ENCODE measurements around the gene MRC2.

- TF ChIP-seq, protein P1, sequence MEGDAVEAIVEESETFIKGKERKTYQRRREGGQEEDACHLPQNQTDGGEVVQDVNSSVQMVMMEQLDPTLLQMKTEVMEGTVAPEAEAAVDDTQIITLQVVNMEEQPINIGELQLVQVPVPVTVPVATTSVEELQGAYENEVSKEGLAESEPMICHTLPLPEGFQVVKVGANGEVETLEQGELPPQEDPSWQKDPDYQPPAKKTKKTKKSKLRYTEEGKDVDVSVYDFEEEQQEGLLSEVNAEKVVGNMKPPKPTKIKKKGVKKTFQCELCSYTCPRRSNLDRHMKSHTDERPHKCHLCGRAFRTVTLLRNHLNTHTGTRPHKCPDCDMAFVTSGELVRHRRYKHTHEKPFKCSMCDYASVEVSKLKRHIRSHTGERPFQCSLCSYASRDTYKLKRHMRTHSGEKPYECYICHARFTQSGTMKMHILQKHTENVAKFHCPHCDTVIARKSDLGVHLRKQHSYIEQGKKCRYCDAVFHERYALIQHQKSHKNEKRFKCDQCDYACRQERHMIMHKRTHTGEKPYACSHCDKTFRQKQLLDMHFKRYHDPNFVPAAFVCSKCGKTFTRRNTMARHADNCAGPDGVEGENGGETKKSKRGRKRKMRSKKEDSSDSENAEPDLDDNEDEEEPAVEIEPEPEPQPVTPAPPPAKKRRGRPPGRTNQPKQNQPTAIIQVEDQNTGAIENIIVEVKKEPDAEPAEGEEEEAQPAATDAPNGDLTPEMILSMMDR (IDR thresholded peaks at IDR 0.05 in 2 of 3, conservative IDR thresholded peaks at IDR 0.05 in 1 of 3; ENCODE audit: borderline replicate concordance in 1 of 3, insufficient read depth in 1 of 3, low read depth in 2 of 3, low read length in 2 of 3), result no peak
- TF ChIP-seq POLR2AphosphoS5 (IDR thresholded peaks at IDR 0.05; ENCODE audit: low read depth, low read length) (no peak), SIN3A (IDR thresholded peaks at IDR 0.05; ENCODE audit: low read depth) (no peak), RAD21 (IDR thresholded peaks at IDR 0.05; ENCODE audit: low read depth) (no peak), EGR1 (IDR thresholded peaks at IDR 0.05; ENCODE audit: low read depth) (no peak), ZFX (IDR thresholded peaks at IDR 0.05) (no peak), POLR2A (IDR thresholded peaks at IDR 0.05; ENCODE audit: borderline replicate concordance, extremely low read depth, insufficient read depth, insufficient read length) (no peak), JUND (IDR thresholded peaks at IDR 0.05) (no peak)
- TF ChIP-seq, protein P2, sequence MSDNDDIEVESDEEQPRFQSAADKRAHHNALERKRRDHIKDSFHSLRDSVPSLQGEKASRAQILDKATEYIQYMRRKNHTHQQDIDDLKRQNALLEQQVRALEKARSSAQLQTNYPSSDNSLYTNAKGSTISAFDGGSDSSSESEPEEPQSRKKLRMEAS (IDR thresholded peaks at IDR 0.05), result no peak
Observed at GRCh38 chr17:62662855-62663254, 35.4 kb downstream of the MRC2 start.
